ENCODE measurements around the gene TRAF3.

The TRAF3 gene

DNA sequence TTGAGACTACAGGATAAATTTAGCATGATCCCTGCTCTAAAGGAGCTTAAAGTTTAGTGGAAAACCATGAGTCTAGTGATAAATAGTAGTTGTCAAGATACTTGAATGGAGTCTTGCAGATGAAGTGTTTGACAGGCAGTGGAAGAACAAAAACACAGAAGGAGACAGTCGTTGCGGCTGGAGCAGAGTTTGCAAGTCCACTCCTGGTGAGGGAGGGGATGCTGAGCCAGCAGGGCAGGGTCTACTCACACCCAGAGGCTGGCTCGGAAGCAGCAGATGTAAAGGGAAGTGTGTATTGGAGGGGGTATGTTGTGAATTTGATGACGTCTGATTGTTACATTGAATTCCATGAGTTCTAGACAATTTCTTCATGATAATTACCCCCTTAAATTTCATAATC, 61.3 kb downstream of the TRAF3 start:
- TF ChIP-seq TAF1 (IDR thresholded peaks at IDR 0.05; ENCODE audit: borderline replicate concordance, insufficient read depth, low read length) (no peak), FOXP2 (optimal IDR thresholded peaks at IDR 0.05; ENCODE audit: borderline replicate concordance, extremely low read depth, extremely low read length, insufficient read depth) (no peak), SIN3A (IDR thresholded peaks at IDR 0.05; ENCODE audit: borderline replicate concordance, insufficient read depth, low read length) (no peak), POLR2AphosphoS5 (IDR thresholded peaks at IDR 0.05; ENCODE audit: low read depth, low read length) (no peak)
- TF ChIP-seq, protein P1, sequence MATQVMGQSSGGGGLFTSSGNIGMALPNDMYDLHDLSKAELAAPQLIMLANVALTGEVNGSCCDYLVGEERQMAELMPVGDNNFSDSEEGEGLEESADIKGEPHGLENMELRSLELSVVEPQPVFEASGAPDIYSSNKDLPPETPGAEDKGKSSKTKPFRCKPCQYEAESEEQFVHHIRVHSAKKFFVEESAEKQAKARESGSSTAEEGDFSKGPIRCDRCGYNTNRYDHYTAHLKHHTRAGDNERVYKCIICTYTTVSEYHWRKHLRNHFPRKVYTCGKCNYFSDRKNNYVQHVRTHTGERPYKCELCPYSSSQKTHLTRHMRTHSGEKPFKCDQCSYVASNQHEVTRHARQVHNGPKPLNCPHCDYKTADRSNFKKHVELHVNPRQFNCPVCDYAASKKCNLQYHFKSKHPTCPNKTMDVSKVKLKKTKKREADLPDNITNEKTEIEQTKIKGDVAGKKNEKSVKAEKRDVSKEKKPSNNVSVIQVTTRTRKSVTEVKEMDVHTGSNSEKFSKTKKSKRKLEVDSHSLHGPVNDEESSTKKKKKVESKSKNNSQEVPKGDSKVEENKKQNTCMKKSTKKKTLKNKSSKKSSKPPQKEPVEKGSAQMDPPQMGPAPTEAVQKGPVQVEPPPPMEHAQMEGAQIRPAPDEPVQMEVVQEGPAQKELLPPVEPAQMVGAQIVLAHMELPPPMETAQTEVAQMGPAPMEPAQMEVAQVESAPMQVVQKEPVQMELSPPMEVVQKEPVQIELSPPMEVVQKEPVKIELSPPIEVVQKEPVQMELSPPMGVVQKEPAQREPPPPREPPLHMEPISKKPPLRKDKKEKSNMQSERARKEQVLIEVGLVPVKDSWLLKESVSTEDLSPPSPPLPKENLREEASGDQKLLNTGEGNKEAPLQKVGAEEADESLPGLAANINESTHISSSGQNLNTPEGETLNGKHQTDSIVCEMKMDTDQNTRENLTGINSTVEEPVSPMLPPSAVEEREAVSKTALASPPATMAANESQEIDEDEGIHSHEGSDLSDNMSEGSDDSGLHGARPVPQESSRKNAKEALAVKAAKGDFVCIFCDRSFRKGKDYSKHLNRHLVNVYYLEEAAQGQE (IDR thresholded peaks at IDR 0.05; ENCODE audit: insufficient read depth in 1 of 2, low read depth in 2 of 2, low read length in 2 of 2): no peak

DNA sequence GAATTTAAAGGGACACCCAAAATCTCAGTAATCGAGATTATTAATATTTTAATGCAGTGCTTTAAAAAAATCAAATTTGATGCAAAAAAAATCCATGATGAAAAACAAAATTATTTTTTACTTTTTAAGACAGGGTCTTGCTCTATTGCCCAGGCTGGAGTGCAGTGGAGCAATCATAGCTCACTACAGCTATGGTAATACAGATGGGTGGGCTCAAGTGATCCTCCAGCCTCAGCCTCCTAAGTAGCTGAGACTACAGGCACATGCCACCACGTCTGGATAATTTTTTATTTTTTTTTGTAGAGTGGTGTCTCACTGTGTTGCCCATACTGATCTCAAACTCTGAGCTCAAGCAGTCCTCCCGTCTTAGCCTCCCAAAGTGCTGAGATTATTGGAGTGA, 62.9 kb downstream of the TRAF3 start:
- no peak for TF ChIP-seq FOXP2 (optimal IDR thresholded peaks at IDR 0.05; ENCODE audit: borderline replicate concordance, extremely low read depth, extremely low read length, insufficient read depth)
- TF ChIP-seq, protein P1 (IDR thresholded peaks at IDR 0.05; ENCODE audit: insufficient read depth in 1 of 2, low read depth in 2 of 2, low read length in 2 of 2): no peak
- TF ChIP-seq SIN3A (IDR thresholded peaks at IDR 0.05; ENCODE audit: borderline replicate concordance, insufficient read depth, low read length): no peak
- no peak for TF ChIP-seq TAF1 (IDR thresholded peaks at IDR 0.05; ENCODE audit: borderline replicate concordance, insufficient read depth, low read length)
- no peak for TF ChIP-seq POLR2AphosphoS5 (IDR thresholded peaks at IDR 0.05; ENCODE audit: low read depth, low read length)

DNA sequence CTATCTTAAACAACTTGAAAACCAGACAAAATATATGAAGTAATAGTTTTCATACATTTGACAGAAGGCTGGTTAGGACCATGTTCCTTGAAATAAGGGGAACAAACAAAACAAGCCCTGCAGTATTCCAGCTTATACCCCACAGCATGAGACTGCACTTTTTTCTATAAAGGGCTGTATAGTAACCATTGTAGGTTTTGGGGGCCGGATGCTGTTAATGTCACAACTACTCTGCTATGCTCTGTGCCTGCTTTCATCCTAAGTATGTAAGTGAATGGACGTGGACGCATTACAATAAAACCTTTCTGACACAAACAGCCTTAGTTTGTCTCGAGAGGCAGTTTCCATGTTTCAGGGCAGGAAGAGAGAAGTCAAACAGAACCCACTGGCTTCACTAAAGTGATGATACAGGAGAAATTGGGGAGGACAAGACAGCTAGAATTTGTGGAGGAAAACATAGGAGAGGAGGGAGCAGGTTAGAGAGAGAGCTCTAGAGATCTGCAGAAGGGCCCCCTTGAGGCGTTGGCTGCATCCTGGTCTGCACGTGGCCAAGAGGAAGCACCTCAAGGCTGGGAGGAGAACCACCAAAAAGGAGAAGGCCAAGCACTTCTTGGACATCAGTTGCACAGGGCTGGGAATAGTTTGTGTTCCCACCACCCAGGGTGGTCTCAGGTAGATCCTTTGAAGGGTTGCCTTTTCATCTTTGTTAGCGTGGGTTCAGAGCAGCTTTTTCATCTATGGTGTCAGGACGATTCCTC, 63.7 kb downstream of the TRAF3 start:
- TF ChIP-seq TAF1 (IDR thresholded peaks at IDR 0.05; ENCODE audit: borderline replicate concordance, insufficient read depth, low read length): no peak
- TF ChIP-seq, protein P1 (IDR thresholded peaks at IDR 0.05; ENCODE audit: insufficient read depth in 1 of 2, low read depth in 2 of 2, low read length in 2 of 2): no peak
- no peak for TF ChIP-seq SIN3A (IDR thresholded peaks at IDR 0.05; ENCODE audit: borderline replicate concordance, insufficient read depth, low read length)
- TF ChIP-seq POLR2AphosphoS5 (IDR thresholded peaks at IDR 0.05; ENCODE audit: low read depth, low read length): no peak
- no peak for TF ChIP-seq FOXP2 (optimal IDR thresholded peaks at IDR 0.05; ENCODE audit: borderline replicate concordance, extremely low read depth, extremely low read length, insufficient read depth)

DNA sequence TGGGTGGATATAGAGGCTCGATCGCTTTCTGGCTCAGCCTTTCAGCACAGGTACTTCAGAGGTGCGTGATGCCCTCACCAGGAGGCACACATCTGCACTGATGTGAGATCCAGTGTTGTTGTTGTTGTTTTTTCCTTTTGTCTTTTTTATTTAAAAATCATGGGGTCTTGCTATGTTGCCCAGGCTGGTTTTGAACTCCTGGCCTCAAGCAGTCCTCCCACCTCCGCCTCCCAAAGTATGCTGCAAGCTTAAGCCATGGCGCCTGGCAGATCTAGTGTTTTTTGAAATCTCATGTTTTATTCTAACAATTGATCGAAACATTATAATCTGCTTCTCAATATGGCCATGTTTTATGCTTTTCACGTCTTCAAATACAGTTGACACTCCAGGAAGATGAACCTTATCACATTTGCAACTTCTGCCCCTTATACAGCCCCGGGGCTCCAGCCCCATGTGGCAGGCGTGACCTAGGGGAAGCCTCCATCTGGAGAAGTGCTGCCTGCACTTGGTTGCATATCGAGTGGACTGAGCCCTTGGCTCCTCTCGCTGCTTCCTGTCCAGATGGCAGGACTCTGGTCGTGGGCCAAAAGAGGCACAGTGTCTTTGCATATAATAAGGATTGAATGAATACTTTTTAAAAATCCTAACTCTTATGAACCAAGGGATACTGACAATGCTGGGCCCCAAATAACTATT, 71.7 kb downstream of the TRAF3 start:
- TF ChIP-seq, protein P1 (IDR thresholded peaks at IDR 0.05; ENCODE audit: insufficient read depth in 1 of 2, low read depth in 2 of 2, low read length in 2 of 2): no peak
- TF ChIP-seq TAF1 (IDR thresholded peaks at IDR 0.05; ENCODE audit: borderline replicate concordance, insufficient read depth, low read length): no peak
- TF ChIP-seq POLR2AphosphoS5 (IDR thresholded peaks at IDR 0.05; ENCODE audit: low read depth, low read length): no peak
- no peak for TF ChIP-seq FOXP2 (optimal IDR thresholded peaks at IDR 0.05; ENCODE audit: borderline replicate concordance, extremely low read depth, extremely low read length, insufficient read depth)
- no peak for TF ChIP-seq SIN3A (IDR thresholded peaks at IDR 0.05; ENCODE audit: borderline replicate concordance, insufficient read depth, low read length)
